ENCODE data around the gene AGTPBP1.
"Not testable (repeated sequence)": the region's sequence is repeated elsewhere in the genome, so short reads cannot be mapped to it uniquely, and the experiment has no call there.

The AGTPBP1 gene

DNA sequence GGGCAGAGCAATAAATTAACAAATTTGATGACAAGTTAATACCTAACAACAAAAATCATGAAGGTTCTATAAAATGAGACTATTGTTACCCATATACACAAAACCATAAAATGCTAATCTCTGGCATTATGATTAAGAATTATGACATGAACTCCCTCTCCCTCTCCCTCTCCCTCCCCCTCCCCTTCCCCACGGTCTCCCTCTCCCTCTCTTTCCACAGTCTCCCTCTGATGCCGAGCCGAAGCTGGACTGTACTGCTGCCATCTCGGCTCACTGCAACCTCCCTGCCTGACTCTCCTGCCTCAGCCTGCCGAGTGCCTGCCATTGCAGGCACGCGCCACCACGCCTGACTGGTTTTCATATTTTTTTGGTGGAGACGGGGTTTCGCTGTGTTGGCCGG lies 168.8 kb downstream of the AGTPBP1 start:
- H3K4me3 ChIP-seq = not testable (repeated sequence)

DNA sequence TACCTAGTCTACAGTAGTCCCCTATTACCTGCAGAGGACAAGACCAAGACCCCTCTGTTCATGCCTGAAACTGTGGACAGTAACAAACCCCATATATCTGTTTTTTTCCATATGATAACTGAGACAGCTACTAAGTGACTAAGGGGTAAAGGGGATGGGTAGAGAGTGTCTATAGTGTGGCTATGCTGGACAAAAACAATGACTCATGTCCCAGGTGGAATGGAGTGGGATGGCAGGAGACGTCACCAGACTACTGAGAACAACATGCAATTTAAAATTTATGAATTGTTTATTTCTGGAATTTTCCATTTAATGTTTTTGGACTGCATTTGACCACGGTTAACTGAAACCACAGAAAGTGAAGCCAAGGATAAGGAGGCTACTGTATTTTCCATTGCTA lies 171.8 kb downstream of the AGTPBP1 start:
- Histone ChIP-seq H3K27ac (no peak overlapping the region), H3K4me3 (no peak overlapping the region)

More for the DNA sequence above, 168.8 kb downstream of the AGTPBP1 start:
- not testable (repeated sequence) for H3K27ac ChIP-seq

DNA sequence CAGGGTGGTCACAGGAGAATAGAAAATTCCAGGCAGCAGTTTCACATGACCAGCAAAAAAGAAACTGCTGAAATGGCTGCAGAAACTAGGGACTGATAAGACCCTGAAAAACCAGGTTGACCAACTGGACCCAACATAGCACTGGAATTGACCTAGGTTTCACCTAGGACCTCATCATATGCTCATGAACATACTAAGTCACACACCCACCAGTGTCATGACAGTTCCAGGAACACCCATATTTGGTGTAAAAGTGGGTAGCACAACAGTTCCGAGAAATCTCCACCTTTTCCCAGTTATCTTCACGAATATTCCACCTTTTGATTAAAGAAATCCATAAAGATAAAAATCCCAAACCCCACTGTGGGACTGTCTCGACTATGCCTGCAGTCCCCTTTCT lies 182.2 kb downstream of the AGTPBP1 start:
- no peak overlapping the region for H3K27ac ChIP-seq
- H3K4me3 ChIP-seq = no peak overlapping the region

DNA sequence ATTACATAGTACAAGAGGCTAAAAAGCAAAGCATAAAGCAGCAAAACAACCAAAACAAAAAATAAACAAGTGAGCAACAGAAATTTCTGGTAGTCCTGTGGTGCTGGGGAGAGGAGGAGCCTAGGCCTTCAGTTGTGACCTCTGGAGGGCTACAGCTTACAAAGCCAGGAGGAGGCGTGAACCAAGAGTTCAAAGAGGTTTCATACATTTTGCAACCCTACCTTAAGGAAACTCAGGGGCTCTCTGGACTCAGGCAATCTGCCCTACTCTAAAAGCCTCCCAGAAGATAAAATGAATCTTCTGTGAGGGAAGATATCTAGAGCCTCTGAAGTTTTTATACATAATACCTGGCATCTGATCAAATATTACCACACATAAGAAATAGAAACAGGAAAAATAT lies 187.4 kb downstream of the AGTPBP1 start:
- Histone ChIP-seq H3K4me3 (no peak overlapping the region), H3K27ac (no peak overlapping the region)

DNA sequence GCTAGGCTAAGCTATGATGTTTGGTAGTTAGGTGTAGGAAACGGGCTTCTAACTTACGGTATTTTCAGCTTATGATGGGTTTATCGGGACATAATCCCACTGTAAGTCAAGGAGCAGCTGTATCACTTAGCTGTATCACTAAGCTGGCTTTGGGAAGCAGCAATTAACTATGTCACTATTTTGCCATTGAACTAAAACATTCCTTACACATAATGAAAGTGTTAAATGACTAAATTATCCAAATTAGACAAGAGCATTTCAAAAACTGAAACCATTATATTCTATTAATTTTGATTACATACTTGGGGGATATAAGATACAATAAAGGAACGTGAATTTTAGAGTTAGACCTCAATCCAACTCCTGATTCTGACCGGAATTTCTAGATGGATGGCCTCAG lies 188.3 kb downstream of the AGTPBP1 start:
- no peak overlapping the region for H3K27ac ChIP-seq
- H3K4me3 ChIP-seq = no peak overlapping the region

DNA sequence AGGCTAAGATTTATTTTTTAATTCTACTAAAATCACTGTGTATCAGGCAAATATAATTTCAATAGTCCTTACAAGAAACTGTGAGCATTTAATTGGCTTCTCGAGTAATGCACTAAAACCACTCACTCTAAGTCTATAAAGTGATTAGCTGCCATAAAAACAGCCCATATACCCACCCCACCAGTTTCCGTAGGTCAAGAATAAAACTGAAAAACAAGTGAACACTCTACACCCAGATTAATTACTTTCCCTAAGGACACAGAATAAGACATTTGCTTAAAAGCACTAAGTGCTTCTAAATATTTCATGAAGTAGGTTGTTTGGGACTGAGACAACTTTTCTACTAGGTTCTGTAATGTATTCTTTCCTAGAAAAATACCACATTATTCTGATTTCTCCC lies 194.2 kb downstream of the AGTPBP1 start:
- H3K4me3 ChIP-seq = no peak overlapping the region
- H3K27ac ChIP-seq = no peak overlapping the region

DNA sequence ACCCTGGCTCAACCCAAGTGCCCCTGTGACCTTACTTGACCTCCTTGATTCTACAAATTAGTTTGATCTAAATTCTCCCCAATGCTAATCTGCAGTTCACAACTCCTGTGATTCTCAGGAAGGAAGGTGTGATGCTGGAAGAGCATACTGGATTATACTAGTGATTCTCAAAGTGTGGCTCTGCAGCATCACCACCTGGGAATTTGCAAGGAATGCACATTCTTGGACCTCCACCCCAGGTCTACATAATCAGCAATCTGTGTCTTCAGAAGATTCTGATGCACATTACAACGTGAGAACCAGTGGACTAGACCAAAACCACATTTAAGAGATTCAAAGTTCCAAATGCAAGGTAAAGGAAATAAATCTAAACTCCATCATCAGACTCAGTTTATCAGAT lies 198.6 kb downstream of the AGTPBP1 start:
- no peak overlapping the region for H3K4me3 ChIP-seq
- no peak overlapping the region for H3K27ac ChIP-seq

DNA sequence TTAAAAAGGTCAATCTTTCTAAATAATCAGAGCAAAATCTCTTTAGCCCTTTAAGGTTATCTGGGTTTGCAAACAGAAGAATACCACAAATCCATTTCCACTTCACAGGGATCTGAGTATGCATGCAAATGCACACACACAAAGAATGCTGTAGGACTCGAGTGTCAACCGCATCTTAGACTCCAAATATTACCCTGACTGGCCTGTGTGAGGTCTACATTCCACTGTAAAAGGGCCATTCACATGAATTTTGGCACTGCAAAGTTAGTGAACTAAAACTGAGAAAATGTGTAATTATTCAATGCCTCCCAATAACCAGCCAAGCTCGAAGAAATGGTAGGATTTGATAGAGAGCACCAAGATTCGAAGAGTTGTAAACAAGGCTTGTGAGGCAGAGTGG lies 199.9 kb downstream of the AGTPBP1 start:
- Histone ChIP-seq H3K4me3 (no peak overlapping the region), H3K27ac (no peak overlapping the region)

DNA sequence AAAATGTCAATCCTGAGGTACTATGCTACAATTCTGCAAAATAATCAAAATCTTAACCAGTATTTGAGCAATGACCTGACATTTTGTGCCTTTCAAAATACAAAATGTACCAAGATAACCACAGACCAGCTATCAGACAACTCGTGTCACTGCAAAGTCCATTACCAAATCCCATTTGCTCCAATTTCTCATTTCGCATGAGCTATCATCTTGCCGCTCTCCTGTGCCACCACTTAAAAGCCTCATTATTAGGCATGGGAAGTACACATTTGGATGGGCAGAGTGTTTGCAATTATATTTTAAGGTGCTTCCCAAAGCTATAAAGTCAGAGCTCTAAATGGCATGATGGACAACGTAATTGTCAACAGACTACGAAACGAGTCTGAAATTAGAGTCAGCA lies 205.2 kb downstream of the AGTPBP1 start:
- no peak overlapping the region for H3K27ac ChIP-seq
- H3K4me3 ChIP-seq = no peak overlapping the region

DNA sequence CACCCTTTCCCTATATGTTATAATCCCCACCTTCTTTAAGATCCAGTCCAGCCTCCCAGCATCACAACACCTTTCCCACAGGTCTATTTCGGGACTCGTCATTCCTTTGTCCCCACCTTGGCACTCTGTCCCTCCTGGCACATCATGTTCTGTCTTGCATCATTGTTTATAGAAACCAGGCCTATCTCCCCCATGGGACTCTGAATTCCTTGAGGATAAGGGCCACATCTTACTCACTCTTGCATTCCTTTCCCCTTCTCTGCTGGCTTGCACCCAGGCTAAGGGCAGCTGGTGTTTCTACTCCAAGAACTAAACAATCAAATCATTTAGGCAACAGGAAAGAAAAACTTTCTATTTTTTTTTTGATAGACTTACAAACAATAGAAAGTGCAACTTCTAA lies 205.7 kb downstream of the AGTPBP1 start:
- Histone ChIP-seq H3K27ac (no peak overlapping the region), H3K4me3 (no peak overlapping the region)

DNA sequence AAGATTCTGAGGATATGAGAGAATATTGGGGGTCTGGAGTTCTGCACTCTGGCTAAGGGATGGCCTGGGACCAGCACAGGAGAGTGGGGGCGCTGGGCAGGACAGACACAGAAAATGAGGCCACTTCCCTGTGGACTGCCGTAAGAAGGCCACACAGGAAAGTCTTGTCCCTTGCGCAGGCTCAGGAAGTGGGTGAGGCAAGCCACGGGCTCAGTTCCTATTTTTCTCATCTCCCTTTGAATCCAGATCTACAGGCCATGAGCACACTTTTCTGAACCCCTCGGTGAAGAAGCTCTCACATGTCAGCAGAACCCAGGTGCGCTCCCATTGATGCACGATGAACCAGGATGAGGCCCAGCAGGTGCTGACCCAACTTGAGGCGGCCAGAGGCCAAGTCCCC lies 207.4 kb downstream of the AGTPBP1 start:
- no peak overlapping the region for H3K27ac ChIP-seq
- no peak overlapping the region for H3K4me3 ChIP-seq

DNA sequence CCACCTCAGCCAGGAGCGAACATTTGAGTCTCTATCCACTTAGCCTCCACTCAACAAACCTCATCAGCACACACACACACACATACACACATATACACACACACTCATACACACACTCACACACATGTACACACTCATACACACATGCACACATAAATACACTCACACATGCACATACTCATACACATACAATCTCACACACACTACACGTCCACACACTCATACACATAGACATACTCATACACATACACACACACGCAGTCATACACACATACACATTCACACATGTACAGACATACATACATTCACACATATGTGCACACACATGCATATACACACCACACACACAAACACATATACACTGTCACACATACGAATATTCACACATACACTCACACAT lies 208.2 kb downstream of the AGTPBP1 start:
- H3K4me3 ChIP-seq = no peak overlapping the region
- no peak overlapping the region for H3K27ac ChIP-seq

DNA sequence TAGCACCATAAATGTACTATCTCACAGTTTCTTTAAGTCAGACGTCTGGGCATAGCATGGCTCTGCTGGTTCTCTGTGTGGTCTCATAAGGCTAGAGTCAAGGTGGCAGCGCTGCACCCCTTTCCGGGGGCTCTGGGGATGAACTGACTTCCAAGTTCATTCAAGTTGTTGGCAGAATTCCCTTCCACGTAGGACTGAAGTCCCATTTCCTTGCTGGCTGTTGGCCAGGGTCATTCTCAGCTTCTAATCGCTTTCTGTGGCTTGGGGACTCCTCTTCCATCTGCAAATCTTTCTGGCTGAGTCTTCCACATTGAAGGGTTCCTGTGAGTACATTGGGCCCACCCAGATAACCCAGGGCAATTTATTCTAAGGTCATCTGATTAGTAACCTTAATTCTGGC lies 211.0 kb downstream of the AGTPBP1 start:
- no peak overlapping the region for H3K4me3 ChIP-seq
- no peak overlapping the region for H3K27ac ChIP-seq

DNA sequence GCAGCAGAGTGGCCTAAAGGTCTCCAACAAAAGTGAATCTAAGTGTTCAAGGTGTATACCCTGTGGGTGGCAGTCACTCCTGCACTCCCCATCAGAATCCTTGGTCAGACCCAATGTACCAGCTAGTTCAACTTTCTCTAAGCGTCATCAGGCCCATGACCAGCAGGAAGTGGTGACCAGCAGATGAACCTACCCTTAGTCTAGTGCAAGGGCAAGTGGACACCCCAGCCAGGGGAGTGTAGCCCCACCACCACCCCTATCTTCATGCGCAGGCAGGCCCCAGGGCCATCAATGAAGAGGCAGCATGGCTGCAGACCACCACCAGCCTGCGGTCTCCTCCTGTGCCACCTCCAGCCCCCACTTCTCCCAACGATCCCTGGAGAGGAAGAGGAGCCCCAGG lies 213.1 kb downstream of the AGTPBP1 start:
- Histone ChIP-seq H3K27ac (no peak overlapping the region), H3K4me3 (no peak overlapping the region)

DNA sequence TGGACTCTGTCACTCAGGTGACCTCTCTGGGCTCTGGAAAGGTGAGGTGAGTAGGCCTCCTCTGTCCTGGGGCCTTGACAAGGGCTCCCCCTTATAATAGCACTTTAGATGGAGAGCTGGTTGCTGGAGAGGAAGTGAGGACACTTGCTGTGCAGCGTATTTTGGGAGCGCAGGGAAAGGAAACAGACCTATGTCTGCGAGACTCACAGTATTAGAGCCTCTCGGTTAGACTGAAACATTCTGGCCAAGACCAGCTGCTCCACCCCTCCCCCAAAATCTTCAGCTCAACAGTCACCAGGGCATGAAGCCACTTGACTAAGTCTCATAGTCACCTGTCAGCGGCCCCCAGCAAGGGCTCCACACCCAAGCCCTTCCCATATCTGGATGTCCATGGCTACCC lies 213.6 kb downstream of the AGTPBP1 start:
- peak overlapping the region in 1 of 21 experiments; percentile 60 for H3K27ac ChIP-seq

DNA sequence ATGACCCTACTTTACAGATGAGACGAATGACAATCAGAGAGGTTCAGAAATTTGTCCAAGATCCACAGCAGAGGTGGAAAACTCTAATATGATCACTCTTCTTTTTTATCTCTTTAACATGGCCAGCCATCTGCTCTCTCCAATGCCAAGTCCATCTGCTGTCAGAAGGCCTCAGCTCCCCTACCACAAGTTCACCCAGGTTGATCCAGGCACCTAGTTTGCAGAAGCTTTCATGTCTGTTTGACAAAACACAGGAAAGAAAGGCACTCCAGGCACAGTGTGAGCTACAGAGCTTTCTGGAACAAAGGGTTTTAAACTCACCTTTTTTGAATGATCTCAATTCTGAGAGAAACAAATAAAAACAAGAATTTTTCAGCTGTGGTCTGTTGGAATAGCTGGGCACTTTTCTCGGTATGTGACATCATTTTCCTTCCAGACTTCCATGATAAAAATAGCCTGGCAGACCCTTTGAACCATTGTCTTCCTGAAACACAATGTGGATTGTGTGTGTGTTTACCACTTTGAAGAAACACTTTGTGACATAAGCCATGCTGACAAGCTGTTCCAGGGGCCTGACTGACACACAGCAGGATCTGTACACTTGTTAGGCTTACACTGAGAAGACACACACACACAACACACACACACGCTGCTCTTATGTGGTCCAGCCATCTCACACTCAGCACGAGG lies 214.3 kb downstream of the AGTPBP1 start:
- H3K27ac ChIP-seq = peak overlapping the region in 1 of 21 experiments; percentile 60

More for the DNA sequence above, 213.6 kb downstream of the AGTPBP1 start:
- no peak overlapping the region for H3K4me3 ChIP-seq

DNA sequence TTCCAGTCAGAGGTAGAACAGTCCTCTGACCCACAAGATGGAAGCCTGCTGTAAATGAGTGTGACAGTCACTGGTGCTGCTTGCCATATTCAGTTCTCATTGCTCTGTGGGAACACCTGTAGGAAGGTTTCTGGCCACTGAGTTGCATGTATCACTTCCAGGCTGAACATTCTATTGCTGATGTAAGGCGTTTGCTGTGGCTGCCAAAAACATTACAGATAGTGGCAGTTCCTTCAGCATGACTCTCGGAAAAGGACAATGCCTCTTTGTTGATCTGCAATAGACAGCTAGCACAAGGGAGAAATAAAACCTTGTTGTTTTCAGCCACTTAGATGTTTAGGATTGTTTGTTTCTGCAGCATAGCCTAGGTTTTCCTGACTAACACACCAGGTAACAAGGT lies 217.2 kb downstream of the AGTPBP1 start:
- Histone ChIP-seq H3K27ac (no peak overlapping the region), H3K4me3 (no peak overlapping the region)

More for the DNA sequence above, 214.3 kb downstream of the AGTPBP1 start:
- no peak overlapping the region for H3K4me3 ChIP-seq

DNA sequence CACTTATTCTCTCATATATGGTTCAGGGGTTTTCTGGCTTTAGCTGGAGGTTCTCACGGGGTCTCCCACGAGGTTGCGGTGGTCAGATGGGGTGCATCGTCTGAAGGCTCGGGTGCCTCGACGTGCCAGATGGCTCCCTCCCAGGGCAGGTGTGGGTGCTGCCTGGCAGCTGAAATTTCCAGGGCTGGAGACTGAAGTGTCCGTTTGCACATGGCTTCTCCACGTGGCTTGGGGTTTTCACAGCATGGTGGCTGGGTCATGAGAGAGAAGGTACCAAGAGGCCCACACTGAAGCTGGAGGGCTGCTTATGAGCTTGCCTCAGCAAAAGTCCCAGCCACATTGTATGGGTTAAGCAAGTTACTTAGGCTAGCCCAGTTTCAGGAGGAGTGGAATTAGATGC lies 218.6 kb downstream of the AGTPBP1 start:
- Histone ChIP-seq H3K27ac (peak overlapping the region in 2 of 21 experiments; percentile 59 to 82), H3K4me3 (peak overlapping the region in 3 of 7 experiments; percentile 22 to 39 (median 27))

DNA sequence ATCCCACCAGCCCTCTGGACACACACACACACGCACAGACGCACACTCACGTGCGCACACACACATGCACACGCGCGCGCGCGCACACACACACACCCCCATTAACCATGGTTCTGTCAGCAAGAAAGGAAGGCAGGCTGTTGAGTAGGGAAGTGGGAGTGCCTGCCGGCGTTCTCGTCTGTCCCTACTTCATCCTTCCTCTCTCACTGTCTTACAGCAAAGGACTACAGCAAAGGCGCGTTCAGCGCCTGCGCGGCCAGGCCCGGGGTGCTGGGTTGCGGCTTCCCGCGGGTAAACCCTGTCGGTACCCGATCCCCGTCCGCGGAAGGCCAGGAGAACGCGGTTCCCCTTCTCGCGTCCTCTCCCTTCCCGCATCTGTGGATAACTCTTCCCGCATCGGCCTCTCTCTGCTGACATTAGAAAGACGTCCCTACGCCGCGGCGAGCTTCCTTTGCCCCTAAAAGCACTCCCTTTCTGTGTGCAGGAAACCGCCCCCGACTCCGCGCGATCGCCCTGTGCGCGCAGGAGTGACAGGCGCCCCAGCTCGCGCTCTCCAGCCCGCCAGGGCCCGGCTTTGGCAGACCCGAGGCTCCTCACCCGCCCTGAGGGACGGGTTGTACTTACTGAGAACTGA lies 219.2 kb downstream of the AGTPBP1 start:
- H3K27ac ChIP-seq = peak overlapping the region in 7 of 21 experiments; percentile 13 to 82 (median 27)
- peak overlapping the region; percentile 13 to 39 (median 27) for H3K4me3 ChIP-seq

DNA sequence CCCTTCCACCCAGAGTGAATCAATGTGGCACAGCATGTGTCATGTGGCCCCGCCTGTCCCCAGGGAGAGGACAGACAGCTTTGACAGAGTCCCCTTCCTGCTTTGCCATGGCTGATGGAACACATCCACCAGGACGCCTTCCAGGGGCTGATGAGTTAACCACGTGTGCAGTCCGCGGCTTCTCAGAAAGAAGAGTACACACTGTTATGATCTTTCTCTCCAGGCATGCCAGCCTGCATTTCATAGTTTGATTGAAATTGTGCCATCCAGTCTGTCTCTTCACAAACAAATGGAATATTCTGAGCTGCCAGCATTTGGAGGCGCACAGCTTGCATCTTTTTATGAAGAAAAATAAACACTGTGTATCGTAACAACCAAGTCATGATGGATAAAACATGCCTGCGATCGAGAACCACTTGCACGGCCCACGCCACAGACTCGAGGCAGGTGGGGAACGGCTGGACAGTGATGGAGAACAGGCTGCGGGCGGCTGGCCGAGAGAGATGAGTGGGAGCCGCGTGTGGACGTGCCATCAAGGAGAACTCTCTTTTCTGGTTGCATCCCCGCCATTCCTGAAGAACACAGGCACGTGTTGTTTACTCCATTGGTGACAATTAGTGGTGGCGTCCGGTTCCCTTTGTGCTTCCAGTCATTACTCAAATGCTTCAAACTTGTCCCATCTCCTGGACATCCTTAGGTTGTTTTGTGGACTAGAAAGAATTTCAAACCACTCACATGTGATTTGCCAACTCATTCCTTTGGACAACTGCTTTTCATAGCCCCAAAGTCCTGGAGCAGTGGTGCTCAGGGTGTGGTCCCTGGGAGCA lies 220.2 kb downstream of the AGTPBP1 start:
- peak overlapping the region in 2 of 21 experiments; percentile 47 to 82 for H3K27ac ChIP-seq

More for the DNA sequence above, 220.2 kb downstream of the AGTPBP1 start:
- H3K4me3 ChIP-seq = no peak overlapping the region
